ENCODE measurements around the gene SFXN2.
"Not testable (repeated sequence)": the region's sequence is repeated elsewhere in the genome, so short reads cannot be mapped to it uniquely, and the experiment has no call there.

SFXN2 gene

GRCh38 chr10:102758240-102758932 is 44.0 kb downstream of the SFXN2 start:
- no peak for DNase-seq (ENCODE audit: low spot score)
- no peak for TF ChIP-seq CTCF (IDR thresholded peaks at IDR 0.05; ENCODE audit: extremely low read depth, missing control alignments)

GRCh38 chr10:102758933-102759262 is 44.5 kb downstream of the SFXN2 start:
- not testable (repeated sequence) for DNase-seq (ENCODE audit: low spot score)

- DNase-seq (ENCODE audit: low spot score), result no peak
- no peak for TF ChIP-seq CTCF (IDR thresholded peaks at IDR 0.05; ENCODE audit: extremely low read depth, missing control alignments)
These were observed 45.2 kb downstream of the SFXN2 start for GRCh38 chr10:102759497-102760210.

- DNase-seq (ENCODE audit: low spot score), result no peak
- TF ChIP-seq CTCF (IDR thresholded peaks at IDR 0.05; ENCODE audit: extremely low read depth, missing control alignments), result no peak
These were observed 47.5 kb downstream of the SFXN2 start for GRCh38 chr10:102761981-102762380.

- DNase-seq (ENCODE audit: low spot score), result no peak
- TF ChIP-seq CTCF (IDR thresholded peaks at IDR 0.05; ENCODE audit: extremely low read depth, missing control alignments), result no peak
These were observed 48.1 kb downstream of the SFXN2 start for GRCh38 chr10:102762401-102763015.

- no peak for DNase-seq (ENCODE audit: low spot score)
- TF ChIP-seq CTCF (IDR thresholded peaks at IDR 0.05; ENCODE audit: extremely low read depth, missing control alignments), result no peak
These were observed 48.7 kb downstream of the SFXN2 start for GRCh38 chr10:102763037-102763607.

- no peak for DNase-seq (ENCODE audit: low spot score)
- no peak for TF ChIP-seq CTCF (IDR thresholded peaks at IDR 0.05; ENCODE audit: extremely low read depth, missing control alignments)
These were observed 50.2 kb downstream of the SFXN2 start for GRCh38 chr10:102764470-102765161.

Measured in GM20000 (cell line).